ENCODE measurements around the gene FNDC3A.

- TF ChIP-seq CTCF (conservative IDR thresholded peaks at IDR 0.05 in 1 of 2, IDR thresholded peaks at IDR 0.05 in 1 of 2; ENCODE audit: extremely low read depth in 1 of 2, insufficient read depth in 1 of 2, low read depth in 1 of 2, low read length in 2 of 2): no peak
- TF ChIP-seq EZH2 (IDR thresholded peaks at IDR 0.05; ENCODE audit: borderline replicate concordance, low read length): no peak
These were observed 235.0 kb downstream of the FNDC3A start for GRCh38 chr13:49210669-49211068.
